GM21786 (cell line): ENCODE results near the gene ANKS1B.
"Not testable (repeated sequence)": the region's sequence is repeated elsewhere in the genome, so short reads cannot be mapped to it uniquely, and the experiment has no call there.

Experiments
- ATAC-seq: cut with Tn5 transposase; IDR thresholded peaks from one replicate; pipeline ENCODE4 v1.9.1; 2021; ENCODE audit not compliant: unreplicated experiment

Gene ANKS1B

GRCh38 chr12:99709619-99710018 is 275.1 kb downstream of the ANKS1B start:
- ATAC-seq = no peak

- no peak for ATAC-seq
Measured at GRCh38 chr12:99709116-99709515, 275.6 kb downstream of the ANKS1B start.

GRCh38 chr12:99707883-99708282 is 276.9 kb downstream of the ANKS1B start:
- ATAC-seq = no peak

GRCh38 chr12:99706736-99707473 is 277.8 kb downstream of the ANKS1B start:
- ATAC-seq = no peak

GRCh38 chr12:99704458-99704857 is 280.3 kb downstream of the ANKS1B start:
- ATAC-seq = no peak

DNA sequence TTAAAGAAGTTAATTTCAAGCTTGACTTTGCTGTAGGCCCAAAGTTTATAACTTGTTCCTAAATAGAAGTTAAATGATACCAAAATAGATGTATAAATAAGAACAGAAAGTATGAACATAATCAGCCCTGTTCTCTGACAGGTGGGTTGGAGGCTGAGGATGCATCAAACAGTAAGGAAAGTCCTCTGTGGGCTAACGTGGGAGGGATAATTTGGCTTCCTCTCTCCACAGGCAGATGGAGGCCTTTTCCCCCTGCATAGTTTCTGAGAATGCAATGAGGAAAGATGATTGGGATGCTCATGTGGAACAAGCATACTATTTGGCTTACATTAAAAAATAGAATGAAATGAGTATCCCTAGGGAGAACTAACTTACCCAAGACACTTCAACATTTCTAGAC is 280.7 kb downstream of the ANKS1B start:
- ATAC-seq = no peak

DNA sequence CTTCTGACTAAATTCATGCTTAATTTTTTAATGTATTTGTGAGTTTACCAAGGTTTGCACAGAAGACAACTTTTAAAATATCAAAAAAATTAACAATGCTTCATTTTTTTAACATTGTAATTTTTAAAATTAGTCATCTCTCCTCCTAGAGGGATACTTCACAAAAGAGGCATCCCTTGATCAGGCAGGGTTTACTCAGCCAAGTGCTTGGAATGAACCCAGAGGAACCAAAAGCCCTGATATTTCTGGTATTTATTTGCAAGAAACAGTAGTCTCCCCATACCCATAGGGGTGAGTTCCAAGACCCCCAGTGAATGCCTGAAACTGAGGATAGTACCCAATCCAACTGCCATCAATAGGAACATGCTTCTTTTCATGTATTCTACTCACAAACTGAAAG is 284.7 kb downstream of the ANKS1B start:
- ATAC-seq = no peak

- ATAC-seq = no peak
Measured at GRCh38 chr12:99695050-99695449, 289.7 kb downstream of the ANKS1B start.

DNA sequence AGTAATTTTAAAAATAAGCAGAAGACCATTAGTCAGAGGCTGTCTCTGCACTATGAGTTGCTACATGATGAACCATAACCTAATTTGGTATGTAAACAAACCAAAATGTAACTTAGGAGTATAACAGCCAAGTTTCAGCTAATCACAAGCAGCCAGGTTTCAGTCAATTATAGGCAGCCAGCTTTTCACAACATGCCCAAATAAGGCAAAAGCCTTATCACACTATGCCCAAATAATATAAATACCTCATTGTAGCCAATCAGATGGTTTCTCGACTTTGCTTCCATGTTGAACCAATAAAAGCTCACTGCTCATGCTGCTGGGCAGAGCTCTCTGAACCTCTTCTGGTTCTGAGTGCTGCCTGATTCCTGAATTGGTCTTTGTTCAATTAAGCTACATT is 298.6 kb downstream of the ANKS1B start:
- no peak for ATAC-seq

GRCh38 chr12:99680276-99680675 is 304.5 kb downstream of the ANKS1B start:
- ATAC-seq = no peak

GRCh38 chr12:99670635-99671034 is 314.1 kb downstream of the ANKS1B start:
- no peak for ATAC-seq

GRCh38 chr12:99658671-99659349 is 325.9 kb downstream of the ANKS1B start:
- ATAC-seq = no peak

- ATAC-seq = no peak
Measured at GRCh38 chr12:99649551-99649950, 335.2 kb downstream of the ANKS1B start.

- ATAC-seq = no peak
Measured at GRCh38 chr12:99648183-99648582, 336.6 kb downstream of the ANKS1B start.

GRCh38 chr12:99647453-99647852 is 337.3 kb downstream of the ANKS1B start, which contains the start of gene GARIN6:
GARIN6 (plus strand) TSS chr12:99647753; CDS start chr12:99648175, 422 bp downstream.
- ATAC-seq = no peak

DNA sequence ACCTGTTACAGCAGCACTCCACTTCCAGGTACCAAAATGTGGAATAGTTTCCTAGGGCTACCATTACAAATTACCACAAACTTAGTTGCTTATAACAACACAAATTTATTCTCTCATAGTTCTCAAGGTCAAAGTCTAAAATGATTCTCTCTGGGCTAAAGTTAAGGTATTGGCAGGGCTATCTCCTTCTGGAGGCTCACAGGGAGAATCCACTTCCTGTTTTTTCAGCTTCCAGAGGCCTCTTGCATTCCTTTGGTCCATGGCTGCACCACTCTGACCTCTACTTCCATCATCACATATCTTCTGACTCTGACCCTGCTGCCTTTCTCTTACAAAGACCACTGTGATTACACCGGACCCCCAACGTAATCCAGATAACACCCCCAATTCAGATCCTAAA is 340.1 kb downstream of the ANKS1B start:
- ATAC-seq = no peak

GRCh38 chr12:99627459-99627858 is 357.3 kb downstream of the ANKS1B start:
- ATAC-seq = no peak

DNA sequence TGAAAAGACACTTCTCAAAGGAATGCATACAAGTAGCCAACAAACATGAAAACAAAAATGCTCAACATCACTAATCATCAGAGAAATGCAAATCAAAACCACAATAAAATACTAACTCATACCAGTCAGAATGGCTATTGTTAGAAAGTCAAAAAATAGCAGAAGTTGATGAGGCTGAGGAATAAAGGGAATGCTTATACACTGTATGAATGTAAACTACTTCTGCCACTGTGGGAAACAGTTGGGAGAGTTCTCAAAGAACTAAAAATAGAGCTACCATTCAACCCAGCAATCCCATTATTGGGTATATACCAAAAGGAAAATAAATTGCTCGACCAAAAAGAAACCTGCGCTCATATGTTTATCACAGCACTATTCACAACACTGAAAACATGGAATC is 360.1 kb downstream of the ANKS1B start:
- not testable (repeated sequence) for ATAC-seq

GRCh38 chr12:99620159-99620479 is 364.6 kb downstream of the ANKS1B start:
- ATAC-seq = no peak

- peak; percentile 90 for ATAC-seq
Measured at GRCh38 chr12:99619389-99620158, 365.2 kb downstream of the ANKS1B start.

- no peak for ATAC-seq
Measured at GRCh38 chr12:99618657-99619056, 366.1 kb downstream of the ANKS1B start.

DNA sequence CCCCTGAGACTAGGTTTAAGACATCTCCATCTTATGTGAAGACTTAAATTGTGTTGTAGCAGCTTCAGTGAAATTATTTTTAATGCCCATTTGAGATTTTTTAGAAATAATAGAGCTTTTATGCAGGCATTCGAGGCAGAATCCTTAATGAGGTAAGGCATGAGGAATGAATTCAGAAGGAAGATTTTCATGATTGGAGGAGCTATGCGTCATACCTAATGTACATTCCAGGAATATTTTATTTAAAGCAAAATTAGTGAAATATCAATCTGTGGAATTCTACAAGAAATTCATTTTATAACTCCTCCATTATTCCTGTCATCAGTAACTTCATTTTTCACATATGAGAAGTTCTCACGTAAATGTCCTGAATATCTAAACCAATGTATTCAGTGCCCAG is 373.1 kb downstream of the ANKS1B start:
- no peak for ATAC-seq
